HepG2 (cell line): ENCODE measurements around the gene TMEM134. TPM values are rescaled to one million over a fixed set of nuclear protein-coding genes. Genes with fewer than 3 reads are reported as not detected.

ENCODE experiments used
- ADNP ChIP-seq: sonication (generic); formaldehyde crosslinking; IDR thresholded peaks from 2 replicates; pipeline ENCODE4 v1.4.0; 2020; ENCODE audit warnings: missing genetic modification reagents
- ARID4A ChIP-seq: sonication (generic); formaldehyde crosslinking; IDR thresholded peaks from 2 replicates; pipeline ENCODE4 v1.5.0; 2020; ENCODE audit warnings: mild to moderate bottlenecking, missing genetic modification reagents, borderline replicate concordance
- ARNT ChIP-seq: fragments of 450-650 bp; IDR thresholded peaks from 2 replicates; pipeline ENCODE4 v1.6.1; 2017
- ATF7-NPFF ChIP-seq: sonication (generic); formaldehyde crosslinking; IDR thresholded peaks from 2 replicates; pipeline ENCODE4 v1.8.1; 2023; ENCODE audit warnings: mild to moderate bottlenecking, low read depth, missing genetic modification reagents, moderate library complexity
- CTCF ChIP-seq: sonication (generic); formaldehyde crosslinking; IDR thresholded peaks from 2 replicates; pipeline ENCODE4 v1.5.0; 2020; ENCODE audit warnings: mild to moderate bottlenecking, missing genetic modification reagents, moderate library complexity
- HNF1B ChIP-seq: sonication (generic); formaldehyde crosslinking; IDR thresholded peaks from 2 replicates; pipeline ENCODE4 v1.5.1; 2020; ENCODE audit warnings: mild to moderate bottlenecking, moderate library complexity, missing genetic modification reagents
- HOXA7 ChIP-seq: sonication (generic); formaldehyde crosslinking; IDR thresholded peaks from 2 replicates; pipeline ENCODE4 v1.8.1; 2022; ENCODE audit warnings: mild to moderate bottlenecking, missing genetic modification reagents, moderate library complexity
- NAIF1 ChIP-seq: sonication (generic); formaldehyde crosslinking; IDR thresholded peaks from 2 replicates; pipeline ENCODE4 v1.5.0; 2020; ENCODE audit warnings: mild to moderate bottlenecking, missing genetic modification reagents, borderline replicate concordance
- PITX1 ChIP-seq: sonication (generic); formaldehyde crosslinking; IDR thresholded peaks from 2 replicates; pipeline ENCODE4 v1.5.1; 2020; ENCODE audit warnings: mild to moderate bottlenecking, missing genetic modification reagents
- RFXAP ChIP-seq: sonication (generic); formaldehyde crosslinking; IDR thresholded peaks from 2 replicates; pipeline ENCODE4 v1.4.0; 2020; ENCODE audit warnings: missing genetic modification reagents, borderline replicate concordance
- RXRA ChIP-seq: sonication (generic); formaldehyde crosslinking; IDR thresholded peaks from 2 replicates; pipeline ENCODE4 v1.5.1; 2020; ENCODE audit warnings: missing genetic modification reagents
- TFDP2 ChIP-seq: sonication (generic); formaldehyde crosslinking; IDR thresholded peaks from 2 replicates; pipeline ENCODE4 v1.4.0; 2020; ENCODE audit warnings: missing genetic modification reagents
- ZBTB4 ChIP-seq: sonication (generic); formaldehyde crosslinking; IDR thresholded peaks from 2 replicates; pipeline ENCODE4 v1.4.0; 2020; ENCODE audit warnings: missing genetic modification reagents, mild to moderate bottlenecking, borderline replicate concordance
- ZBTB42 ChIP-seq: sonication (generic); formaldehyde crosslinking; IDR thresholded peaks from 2 replicates; pipeline ENCODE4 v1.5.0; 2020; ENCODE audit warnings: mild to moderate bottlenecking, missing genetic modification reagents
- ZFP37 ChIP-seq: sonication (generic); formaldehyde crosslinking; IDR thresholded peaks from 2 replicates; pipeline ENCODE4 v1.4.0; 2020; ENCODE audit warnings: missing genetic modification reagents, borderline replicate concordance
- ZNF234 ChIP-seq: sonication (generic); formaldehyde crosslinking; conservative IDR thresholded peaks from 2 replicates; pipeline ENCODE4 v1.5.1; 2020; ENCODE audit warnings: mild to moderate bottlenecking, missing genetic modification reagents
- ZNF839 ChIP-seq: sonication (generic); formaldehyde crosslinking; IDR thresholded peaks from 2 replicates; pipeline ENCODE4 v1.4.0; 2020; ENCODE audit warnings: missing genetic modification reagents, mild to moderate bottlenecking, borderline replicate concordance
- polyA plus RNA-seq, 8 experiments: library from polyadenylated mRNA; depleted of rRNA in 3 of 8; stranded (reverse) in 7 of 8; unstranded in 1 of 8; fragments of >200 nt; fragmentation: Illumina TruSeq in 4 of 8; extraction: Trizol in 4 of 8; gene quantifications; 2 replicates each; pipeline versions ENCODE4 v1.2.1 to v1.2.3, GENCODE V29; 2011 to 2016; ENCODE audit warnings: low read depth in 4 of 8, missing spikeins in 1 of 8, mixed read lengths in 1 of 8; ENCODE audit not compliant: insufficient read depth in 1 of 8
- total RNA-seq, 5 experiments: library from RNA; depleted of rRNA; stranded (reverse); fragments of >200 nt; fragmentation: Illumina TruSeq; extraction: Trizol; gene quantifications; 2 replicates each; pipeline ENCODE4 v1.2.3, GENCODE V29; 2016; ENCODE audit warnings: low read depth in 1 of 5

The TMEM134 gene
- total and polyA plus RNA-seq, 2 of the 13 experiments (the other 11 are each of a cell fraction or from before 2014, with no cell fraction given): 6.9 to 26.9 TPM

- peak; percentile 57; the same call in 1 of the 2 replicates for TF ChIP-seq RXRA (CRISPR knock-in tag)
- TF ChIP-seq NAIF1 (CRISPR knock-in tag): 0 out of 2 replicates have a peak, but pooled peaks have one; percentile 30
- no peak for TF ChIP-seq ARID4A
- no peak for TF ChIP-seq HOXA7 (CRISPR knock-in tag)
- no peak for TF ChIP-seq TFDP2 (CRISPR knock-in tag)
- TF ChIP-seq ZNF234 (CRISPR knock-in tag): no peak
- no peak for TF ChIP-seq CTCF (CRISPR knock-in tag)
- TF ChIP-seq ZNF839 (CRISPR knock-in tag): peak; percentile 75; the same call in 1 of the 2 replicates
- no peak for TF ChIP-seq HNF1B (CRISPR knock-in tag)
- no peak for TF ChIP-seq ARNT
- TF ChIP-seq ATF7-NPFF (CRISPR knock-in tag): 0 out of 2 replicates have a peak, but pooled peaks have one; percentile 34
- no peak for TF ChIP-seq RFXAP
- TF ChIP-seq ZBTB42 (CRISPR knock-in tag): no peak
- TF ChIP-seq ZFP37: 0 out of 2 replicates have a peak, but pooled peaks have one; percentile 34
- no peak for TF ChIP-seq ADNP (CRISPR knock-in tag)
- TF ChIP-seq ZBTB4: no peak
- no peak for TF ChIP-seq PITX1 (CRISPR knock-in tag)
These were observed 38.3 kb upstream of the TMEM134 start (continued) for GRCh38 chr11:67507242-67507863.
